ENCODE measurements around the gene GATD1. TPM values are rescaled to one million over a fixed set of nuclear protein-coding genes. Genes with fewer than 3 reads are reported as not detected.

Gene GATD1
- polyA plus RNA-seq, 2 of the 4 experiments (the other 2 are of a cell fraction) = 14.5 to 43.1 TPM

GRCh38 chr11:796565-797295 lies 19.4 kb upstream of the GATD1 start:
- FAIRE-seq = no peak
- ChIA-PET POLR2A (interaction anchor here (0.6 to 1.5 kb wide), 5 partner anchors 10 to 82 kb away, joined by 3 to 6 read pairs (median 3); partner anchors contain the start of genes PNPLA2 and RPLP2), CTCF (interaction anchor here (0.6 to 2.1 kb wide), 7 partner anchors 8 to 451 kb away, joined by 3 to 13 read pairs (median 3); partner anchors contain the start of gene PIDD1)
- Histone ChIP-seq H3K4me1 (peaks cover 28% of the 10 kb centered on the region), H3K4me2 (peak overlapping the region; percentile 90), H3K9me3 (no peaks in the 10 kb centered on the region), H3K27ac (peak overlapping the region; percentile 76 to 99), H3K4me3 (peak overlapping the region; percentile 66)
- TF ChIP-seq CBX8 (IDR thresholded peaks at IDR 0.05) = no peak
- no peak for TF ChIP-seq HOXB5 (CRISPR knock-in tag; IDR thresholded peaks at IDR 0.05)
- 60% methylated on average over 13 of the region's 18 CpGs for WGBS (ENCODE audit: missing lambda C conversion rate)
- no peak for DNase-seq (ENCODE audit: low read depth in 1 of 2, low spot score in 1 of 2)
- ATAC-seq = peak in 1 of 2 experiments; percentile 4; a peak in 2 of 6 replicates

DNA sequence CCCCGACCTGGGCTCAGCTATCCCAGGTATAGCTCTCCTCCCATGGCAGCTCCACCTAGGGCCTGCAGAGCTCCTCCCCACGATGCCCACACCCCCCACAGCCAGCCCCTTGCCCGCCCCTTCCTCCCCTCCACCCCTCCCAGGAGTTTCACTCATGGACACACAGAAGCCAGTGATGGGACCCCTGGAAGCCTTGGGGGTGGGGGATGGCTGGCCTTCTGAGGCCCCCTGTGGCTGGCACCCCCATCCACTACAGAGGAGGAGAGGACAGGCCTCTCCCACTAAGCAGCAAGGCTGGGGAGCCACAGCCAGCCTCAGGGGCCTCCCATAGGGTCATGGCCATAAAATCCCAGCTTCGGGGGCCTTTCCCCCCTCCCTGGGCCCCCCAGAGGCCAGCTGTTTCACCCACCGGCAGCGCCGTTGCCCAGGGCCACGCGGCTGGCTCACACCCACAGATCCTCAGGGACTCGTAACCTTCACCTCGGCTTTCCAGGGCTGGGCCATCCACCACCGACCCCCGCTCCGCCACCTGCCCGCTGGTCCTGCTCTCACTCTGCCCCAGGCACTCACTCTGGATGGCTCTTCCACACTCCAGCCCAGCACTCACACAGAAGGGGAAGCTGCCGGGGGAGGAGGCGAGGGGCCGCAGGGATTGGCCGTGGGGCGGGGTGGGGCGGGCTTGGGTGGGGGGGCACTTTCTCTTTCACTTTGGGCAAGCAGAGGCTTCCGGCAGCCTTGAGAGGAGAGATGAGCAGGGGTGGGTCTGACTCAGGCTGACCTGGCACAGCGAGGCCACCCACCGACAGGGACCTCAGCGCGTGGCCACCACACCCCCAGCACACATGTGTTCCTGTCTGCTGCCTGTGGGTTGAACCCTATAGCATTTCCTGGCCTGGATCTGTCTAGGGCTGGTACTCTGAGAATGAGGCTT lies 18.6 kb upstream of the GATD1 start:
- Histone ChIP-seq H3K4me1 (peaks cover 32% of the 10 kb centered on the region), H3K9me3 (no peaks in the 10 kb centered on the region), H3K4me2 (peak overlapping the region; percentile 90), H3K4me3 (peak overlapping the region; percentile 8; the same call in 1 of the 3 replicates), H3K27ac (peak overlapping the region; percentile 76 to 99; a peak in 5 of 6 replicates)
- no peak for TF ChIP-seq POLR2A (IDR thresholded peaks at IDR 0.05; ENCODE audit: low read length)
- TF ChIP-seq CHD2 (IDR thresholded peaks at IDR 0.05; ENCODE audit: low read length, partially characterized antibody) = no peak
- no peak for TF ChIP-seq GATA3 (IDR thresholded peaks at IDR 0.05; ENCODE audit: borderline replicate concordance)
- FAIRE-seq (no peak), ATAC-seq (peak in 1 of 2 experiments; percentile 0; a peak in 2 of 6 replicates), DNase-seq (ENCODE audit: low read depth in 1 of 2, low spot score in 1 of 2) (no peak)
- ChIA-PET CTCF (interaction anchor here (0.9 to 2.1 kb wide), 6 partner anchors 9 to 42 kb away, joined by 3 to 13 read pairs (median 3); partner anchors contain the start of gene PIDD1), POLR2A (interaction anchor here (0.6 to 1.5 kb wide), 5 partner anchors 9 to 81 kb away, joined by 3 to 6 read pairs (median 3); partner anchors contain the start of genes PNPLA2 and RPLP2)
- WGBS (ENCODE audit: missing lambda C conversion rate) = 62% methylated on average over 15 of the region's 26 CpGs

DNA sequence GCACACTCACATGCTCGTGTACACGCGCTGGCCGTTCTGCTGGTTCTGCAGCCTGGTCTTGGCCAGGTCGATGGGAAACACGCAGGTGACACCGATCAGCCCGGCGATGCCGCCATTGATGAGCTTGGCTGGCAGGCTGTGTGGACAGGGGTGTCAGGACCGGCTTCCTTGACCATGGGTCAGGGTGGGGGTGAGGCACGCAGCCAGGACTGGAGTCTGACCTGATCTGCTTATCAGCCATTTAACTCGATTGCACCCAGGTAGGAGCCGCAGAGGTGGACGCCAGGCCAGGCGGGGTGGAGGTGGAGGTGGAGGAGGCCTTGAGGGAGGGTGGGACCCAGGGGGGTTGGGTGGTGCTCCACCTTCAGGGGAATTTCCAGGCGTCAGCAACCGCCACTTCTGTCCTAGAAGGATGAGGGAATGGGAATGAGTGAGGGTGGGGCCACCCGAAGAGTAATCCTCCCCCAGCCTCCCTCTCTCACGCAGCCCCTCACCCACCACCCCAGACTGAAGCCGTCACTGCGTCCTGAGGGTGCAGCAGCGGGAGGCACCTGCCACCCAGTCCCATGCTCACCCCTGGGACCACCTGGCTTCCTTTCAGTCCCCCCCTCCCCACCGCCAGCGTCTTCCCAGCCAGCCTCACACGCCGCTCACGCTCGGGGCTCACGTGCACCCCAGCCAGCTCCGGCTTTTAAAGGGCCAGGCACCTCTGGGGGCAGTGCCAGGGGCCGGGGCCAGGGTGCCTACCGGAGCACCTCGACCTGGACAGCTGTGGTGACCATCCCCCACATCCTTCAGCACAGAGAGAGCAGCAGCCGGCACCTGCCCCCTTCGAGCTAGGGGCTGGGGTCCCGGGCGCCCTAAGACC lies 17.7 kb upstream of the GATD1 start:
- WGBS (ENCODE audit: missing lambda C conversion rate) = 60% methylated on average over 27 of the region's 38 CpGs
- no peak for FAIRE-seq
- peaks cover 41% of the 10 kb centered on the region for H3K4me1 ChIP-seq
- no peak overlapping the region for H3K4me3 ChIP-seq
- no peak for ATAC-seq
- no peak for DNase-seq (ENCODE audit: low read depth in 1 of 2, low spot score in 1 of 2)
- no peaks in the 10 kb centered on the region for H3K9me3 ChIP-seq
- POLR2A ChIA-PET = interaction anchor here (0.8 kb wide), 1 partner anchor 25 kb away, joined by 3 read pairs; no protein-coding TSS in a partner anchor
- TF ChIP-seq SREBF2 (IDR thresholded peaks at IDR 0.05) (no peak), HOXA7 (CRISPR knock-in tag; IDR thresholded peaks at IDR 0.05) (no peak), MAX (IDR thresholded peaks at IDR 0.05) (peak; percentile 37; the same call in 1 of the 2 replicates), BHLHE40 (IDR thresholded peaks at IDR 0.05; ENCODE audit: low read depth, low read length) (peak; percentile 80), PBX3 (IDR thresholded peaks at IDR 0.05) (no peak)
- H3K4me2 ChIP-seq = peak overlapping the region; percentile 90
- peak overlapping the region in 1 of 2 experiments; percentile 99; a peak in 4 of 6 replicates for H3K27ac ChIP-seq
- CTCF ChIA-PET = interaction anchor here (1.5 kb wide), 1 partner anchor 10 kb away, joined by 3 read pairs; the partner anchor contains the start of gene PIDD1

- Histone ChIP-seq H3K4me1 (peaks cover 50% of the 10 kb centered on the region), H3K4me3 (no peak overlapping the region), H3K9me3 (no peaks in the 10 kb centered on the region), H3K4me2 (no peak overlapping the region), H3K27ac (no peak overlapping the region)
- no peak for ATAC-seq
- no peak for FAIRE-seq
- CTCF ChIA-PET = interaction anchor here (0.9 kb wide), 1 partner anchor 29 kb away, joined by 3 read pairs; no protein-coding TSS in a partner anchor
- DNase-seq (ENCODE audit: low read depth in 1 of 2, low spot score in 1 of 2) = no peak
- WGBS (ENCODE audit: missing lambda C conversion rate) = 95% methylated on average over 15 of the region's 31 CpGs
- POLR2A ChIA-PET = no interaction called here
- TF ChIP-seq FOXS1 (CRISPR knock-in tag; IDR thresholded peaks at IDR 0.05) (no peak), HDAC2 (IDR thresholded peaks at IDR 0.05) (no peak), PHF8 (IDR thresholded peaks at IDR 0.05; ENCODE audit: borderline replicate concordance, low read depth) (no peak), MAFK (IDR thresholded peaks at IDR 0.05; ENCODE audit: partially characterized antibody) (no peak), GATA3 (IDR thresholded peaks at IDR 0.05; ENCODE audit: borderline replicate concordance) (no peak), ELK1 (IDR thresholded peaks at IDR 0.05; ENCODE audit: low read depth, low read length) (no peak), ZNF302 (CRISPR knock-in tag; IDR thresholded peaks at IDR 0.05) (no peak), RFX5 (IDR thresholded peaks at IDR 0.05) (no peak), SMC3 (IDR thresholded peaks at IDR 0.05) (no peak), NR3C1 (IDR thresholded peaks at IDR 0.05) (no peak)
- TF ChIP-seq, protein P1, sequence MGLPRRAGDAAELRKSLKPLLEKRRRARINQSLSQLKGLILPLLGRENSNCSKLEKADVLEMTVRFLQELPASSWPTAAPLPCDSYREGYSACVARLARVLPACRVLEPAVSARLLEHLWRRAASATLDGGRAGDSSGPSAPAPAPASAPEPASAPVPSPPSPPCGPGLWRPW (IDR thresholded peaks at IDR 0.05) = no peak
These were observed 16.9 kb upstream of the GATD1 start for GRCh38 chr11:794013-794765.

Measured in A549 (cell line).